GM12872 (cell line): ENCODE data around the gene VMP1.

Experiments used
- TF ChIP-seq, protein P1 (sequence below): IDR thresholded peaks from 3 replicates; pipeline ENCODE4 v1.5.1; 2011; ENCODE audit warnings: low read depth, mild to moderate bottlenecking, low read length, moderate library complexity; ENCODE audit not compliant: insufficient read depth

Gene VMP1

DNA sequence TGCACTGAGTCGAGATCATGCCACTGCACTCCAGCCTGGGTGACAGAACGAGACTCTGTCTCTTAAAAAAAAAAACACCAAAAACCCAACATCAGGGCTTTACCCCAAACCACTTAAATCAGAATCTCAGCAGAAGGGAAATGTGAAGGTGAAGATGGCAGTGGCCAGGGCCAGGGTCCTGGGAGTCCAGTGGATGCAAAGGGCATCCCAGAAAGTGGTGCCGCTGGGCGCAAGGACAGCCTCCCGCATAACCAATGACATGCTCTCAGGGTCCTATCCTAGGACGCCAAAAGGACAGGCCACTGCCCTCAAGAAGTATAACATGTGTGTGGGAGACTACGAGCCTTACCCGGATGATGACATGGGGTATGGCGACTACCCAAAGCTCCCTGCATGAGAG, 177.4 kb downstream of the VMP1 start:
- TF ChIP-seq, protein P1, sequence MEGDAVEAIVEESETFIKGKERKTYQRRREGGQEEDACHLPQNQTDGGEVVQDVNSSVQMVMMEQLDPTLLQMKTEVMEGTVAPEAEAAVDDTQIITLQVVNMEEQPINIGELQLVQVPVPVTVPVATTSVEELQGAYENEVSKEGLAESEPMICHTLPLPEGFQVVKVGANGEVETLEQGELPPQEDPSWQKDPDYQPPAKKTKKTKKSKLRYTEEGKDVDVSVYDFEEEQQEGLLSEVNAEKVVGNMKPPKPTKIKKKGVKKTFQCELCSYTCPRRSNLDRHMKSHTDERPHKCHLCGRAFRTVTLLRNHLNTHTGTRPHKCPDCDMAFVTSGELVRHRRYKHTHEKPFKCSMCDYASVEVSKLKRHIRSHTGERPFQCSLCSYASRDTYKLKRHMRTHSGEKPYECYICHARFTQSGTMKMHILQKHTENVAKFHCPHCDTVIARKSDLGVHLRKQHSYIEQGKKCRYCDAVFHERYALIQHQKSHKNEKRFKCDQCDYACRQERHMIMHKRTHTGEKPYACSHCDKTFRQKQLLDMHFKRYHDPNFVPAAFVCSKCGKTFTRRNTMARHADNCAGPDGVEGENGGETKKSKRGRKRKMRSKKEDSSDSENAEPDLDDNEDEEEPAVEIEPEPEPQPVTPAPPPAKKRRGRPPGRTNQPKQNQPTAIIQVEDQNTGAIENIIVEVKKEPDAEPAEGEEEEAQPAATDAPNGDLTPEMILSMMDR: no peak

DNA sequence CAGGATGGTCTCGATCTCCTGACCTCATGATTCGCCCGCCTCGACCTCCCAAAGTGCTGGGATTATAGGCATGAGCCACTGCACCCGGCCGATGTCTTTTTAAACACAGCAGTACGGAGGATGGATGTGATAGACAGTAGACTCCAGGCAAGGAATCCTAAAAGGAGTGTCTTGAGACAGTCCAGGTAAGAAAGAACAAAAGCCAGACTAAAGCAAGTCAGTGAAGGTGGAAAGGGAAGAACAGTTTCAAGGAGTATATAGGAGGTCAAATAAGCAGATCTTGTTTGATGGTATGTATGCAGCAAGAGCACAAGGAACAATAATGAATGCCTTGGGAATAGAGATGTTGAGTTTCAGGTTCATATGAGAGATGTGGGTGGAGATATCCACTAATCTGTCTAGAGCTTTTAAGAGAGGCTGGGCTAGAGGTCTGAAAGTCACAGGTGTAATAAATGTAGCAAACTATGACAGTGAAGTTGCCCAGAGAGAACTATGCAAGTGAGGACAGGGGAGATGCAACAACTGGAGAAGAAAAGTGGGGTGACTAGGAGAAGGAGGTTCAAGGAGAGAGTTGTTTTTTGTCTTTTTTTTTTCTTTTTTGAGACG, 180.8 kb downstream of the VMP1 start:
- TF ChIP-seq, protein P1: no peak

DNA sequence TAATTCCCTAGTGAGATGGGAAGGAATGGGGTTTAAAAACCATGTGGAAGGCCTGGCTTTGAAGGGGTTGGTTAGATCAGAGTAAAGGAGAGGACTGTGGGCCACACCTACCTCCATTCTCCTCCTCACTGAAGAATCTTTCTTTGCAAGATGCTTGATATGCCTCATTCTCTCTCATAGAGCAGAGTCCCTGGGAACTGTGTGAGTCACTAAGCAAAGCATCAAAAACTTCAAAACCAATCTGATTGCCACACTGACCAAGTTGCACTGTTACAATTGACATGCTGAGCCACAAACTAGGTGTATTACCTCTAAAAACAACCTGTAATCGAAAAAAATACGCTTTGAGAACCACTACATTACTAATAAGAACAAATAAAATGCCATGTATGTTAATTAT, 183.3 kb downstream of the VMP1 start:
- TF ChIP-seq, protein P1: no peak
